Measurements from ENCODE around the gene DUOXA2.

DUOXA2 gene

DNA sequence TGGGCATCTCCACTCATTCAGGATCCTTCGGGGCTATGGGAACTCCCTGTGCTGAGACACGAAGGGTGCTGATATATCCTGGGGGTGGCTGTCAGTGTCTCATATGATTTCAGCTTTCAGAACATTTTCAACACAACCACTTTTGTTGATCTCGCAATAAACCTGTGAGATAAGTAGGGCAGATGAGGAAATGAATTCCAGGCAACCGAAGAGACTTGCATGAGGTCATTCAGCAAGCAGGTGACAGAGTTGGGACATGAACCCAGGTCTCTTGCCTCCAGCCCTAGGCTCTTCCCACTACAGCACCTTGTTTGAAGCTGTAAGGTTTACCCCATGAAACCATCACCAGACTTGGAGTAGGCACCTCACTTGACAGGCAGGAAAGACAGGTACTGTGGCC, 32.3 kb downstream of the DUOXA2 start:
- H3K27ac ChIP-seq (ENCODE audit: low read length) = no peak overlapping the region
- no peak overlapping the region for H3K9ac ChIP-seq (ENCODE audit: low read length)
- TF ChIP-seq, protein P1, sequence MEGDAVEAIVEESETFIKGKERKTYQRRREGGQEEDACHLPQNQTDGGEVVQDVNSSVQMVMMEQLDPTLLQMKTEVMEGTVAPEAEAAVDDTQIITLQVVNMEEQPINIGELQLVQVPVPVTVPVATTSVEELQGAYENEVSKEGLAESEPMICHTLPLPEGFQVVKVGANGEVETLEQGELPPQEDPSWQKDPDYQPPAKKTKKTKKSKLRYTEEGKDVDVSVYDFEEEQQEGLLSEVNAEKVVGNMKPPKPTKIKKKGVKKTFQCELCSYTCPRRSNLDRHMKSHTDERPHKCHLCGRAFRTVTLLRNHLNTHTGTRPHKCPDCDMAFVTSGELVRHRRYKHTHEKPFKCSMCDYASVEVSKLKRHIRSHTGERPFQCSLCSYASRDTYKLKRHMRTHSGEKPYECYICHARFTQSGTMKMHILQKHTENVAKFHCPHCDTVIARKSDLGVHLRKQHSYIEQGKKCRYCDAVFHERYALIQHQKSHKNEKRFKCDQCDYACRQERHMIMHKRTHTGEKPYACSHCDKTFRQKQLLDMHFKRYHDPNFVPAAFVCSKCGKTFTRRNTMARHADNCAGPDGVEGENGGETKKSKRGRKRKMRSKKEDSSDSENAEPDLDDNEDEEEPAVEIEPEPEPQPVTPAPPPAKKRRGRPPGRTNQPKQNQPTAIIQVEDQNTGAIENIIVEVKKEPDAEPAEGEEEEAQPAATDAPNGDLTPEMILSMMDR (IDR thresholded peaks at IDR 0.05; ENCODE audit: low read depth, low read length) = no peak
- no peak for TF ChIP-seq EZH2phosphoT487 (IDR thresholded peaks at IDR 0.05; ENCODE audit: low read depth)
- no peaks in the 10 kb centered on the region for H3K27me3 ChIP-seq (ENCODE audit: low read depth, low read length)
- H3K9me3 ChIP-seq (ENCODE audit: insufficient read depth, low read length) = no peaks in the 10 kb centered on the region
- H3K4me1 ChIP-seq (ENCODE audit: low read length) = no peaks in the 10 kb centered on the region
- no peak overlapping the region for H2AFZ ChIP-seq (ENCODE audit: low read depth, low read length)
- H4K20me1 ChIP-seq (ENCODE audit: insufficient read depth, low read length) = no peaks in the 10 kb centered on the region
- no peak overlapping the region for H3K4me3 ChIP-seq (ENCODE audit: low read length)
- no peaks in the 10 kb centered on the region for H3K36me3 ChIP-seq (replicated peaks; ENCODE audit: low read depth, low read length)
- H3K79me2 ChIP-seq (ENCODE audit: low read length) = no peaks in the 10 kb centered on the region
- no peak overlapping the region for H3K4me2 ChIP-seq (ENCODE audit: low read length)

GRCh38 chr15:45147606-45148005, 33.5 kb downstream of the DUOXA2 start:
- Histone ChIP-seq H3K79me2 (ENCODE audit: low read length) (no peaks in the 10 kb centered on the region), H2AFZ (ENCODE audit: low read depth, low read length) (no peak overlapping the region), H3K36me3 (replicated peaks; ENCODE audit: low read depth, low read length) (no peaks in the 10 kb centered on the region), H3K4me2 (ENCODE audit: low read length) (no peak overlapping the region), H3K9ac (ENCODE audit: low read length) (no peak overlapping the region), H3K27ac (ENCODE audit: low read length) (no peak overlapping the region), H4K20me1 (ENCODE audit: insufficient read depth, low read length) (no peaks in the 10 kb centered on the region), H3K27me3 (ENCODE audit: low read depth, low read length) (no peaks in the 10 kb centered on the region), H3K4me3 (ENCODE audit: low read length) (no peak overlapping the region), H3K9me3 (ENCODE audit: insufficient read depth, low read length) (no peaks in the 10 kb centered on the region), H3K4me1 (ENCODE audit: low read length) (no peaks in the 10 kb centered on the region)
- TF ChIP-seq, protein P1 (IDR thresholded peaks at IDR 0.05; ENCODE audit: low read depth, low read length) = no peak
- TF ChIP-seq EZH2phosphoT487 (IDR thresholded peaks at IDR 0.05; ENCODE audit: low read depth) = no peak

- H3K4me1 ChIP-seq (ENCODE audit: low read length) = no peaks in the 10 kb centered on the region
- no peak overlapping the region for H3K4me2 ChIP-seq (ENCODE audit: low read length)
- H4K20me1 ChIP-seq (ENCODE audit: insufficient read depth, low read length) = no peaks in the 10 kb centered on the region
- H3K79me2 ChIP-seq (ENCODE audit: low read length) = no peaks in the 10 kb centered on the region
- no peak for TF ChIP-seq EZH2phosphoT487 (IDR thresholded peaks at IDR 0.05; ENCODE audit: low read depth)
- no peak overlapping the region for H3K9ac ChIP-seq (ENCODE audit: low read length)
- no peaks in the 10 kb centered on the region for H3K27me3 ChIP-seq (ENCODE audit: low read depth, low read length)
- no peak overlapping the region for H3K4me3 ChIP-seq (ENCODE audit: low read length)
- H3K27ac ChIP-seq (ENCODE audit: low read length) = no peak overlapping the region
- no peaks in the 10 kb centered on the region for H3K36me3 ChIP-seq (replicated peaks; ENCODE audit: low read depth, low read length)
- no peaks in the 10 kb centered on the region for H3K9me3 ChIP-seq (ENCODE audit: insufficient read depth, low read length)
- no peak overlapping the region for H2AFZ ChIP-seq (ENCODE audit: low read depth, low read length)
These were observed 34.2 kb downstream of the DUOXA2 start for GRCh38 chr15:45148076-45149059.

- Histone ChIP-seq H3K4me2 (ENCODE audit: low read length) (no peak overlapping the region), H2AFZ (ENCODE audit: low read depth, low read length) (no peak overlapping the region), H3K9me3 (ENCODE audit: insufficient read depth, low read length) (no peaks in the 10 kb centered on the region), H3K4me3 (ENCODE audit: low read length) (no peak overlapping the region), H3K79me2 (ENCODE audit: low read length) (no peaks in the 10 kb centered on the region), H3K9ac (ENCODE audit: low read length) (no peak overlapping the region), H3K4me1 (ENCODE audit: low read length) (no peaks in the 10 kb centered on the region), H3K27ac (ENCODE audit: low read length) (no peak overlapping the region), H3K36me3 (replicated peaks; ENCODE audit: low read depth, low read length) (no peaks in the 10 kb centered on the region), H3K27me3 (ENCODE audit: low read depth, low read length) (no peaks in the 10 kb centered on the region), H4K20me1 (ENCODE audit: insufficient read depth, low read length) (no peaks in the 10 kb centered on the region)
- TF ChIP-seq, protein P1 (IDR thresholded peaks at IDR 0.05; ENCODE audit: low read depth, low read length) = no peak
- TF ChIP-seq EZH2phosphoT487 (IDR thresholded peaks at IDR 0.05; ENCODE audit: low read depth) = no peak
These were observed 34.9 kb downstream of the DUOXA2 start for GRCh38 chr15:45149060-45149459.

Measured in OCI-LY3 (cell line).